GM23248 (cell line): Measurements from ENCODE around the gene TXNDC15.

Source experiments
- EZH2 ChIP-seq: fragments of 200-600 bp; sonication (generic); IDR thresholded peaks from 2 replicates; pipeline ENCODE4 v1.6.1; 2018; ENCODE audit warnings: antibody characterized with exemption, mild to moderate bottlenecking; ENCODE audit not compliant: insufficient read depth, poor library complexity, severe bottlenecking
- EZH2phosphoT487 ChIP-seq: fragments of 200-600 bp; sonication (generic); IDR thresholded peaks from 2 replicates; pipeline ENCODE4 v1.6.1; 2018; ENCODE audit warnings: antibody characterized with exemption, moderate library complexity, mild to moderate bottlenecking, low read depth; ENCODE audit not compliant: insufficient read depth

GRCh38 chr5:134851307-134851923 lies 22.8 kb upstream of the TXNDC15 start:
- no peak for TF ChIP-seq EZH2phosphoT487
- TF ChIP-seq EZH2, result no peak
